Measurements from ENCODE around the gene GID4. TPM values are rescaled to one million over a fixed set of nuclear protein-coding genes. Genes with fewer than 3 reads are reported as not detected.

The GID4 gene
- total RNA-seq, 1 experiment from 2014 or later = 11.4 TPM

GRCh38 chr17:18111330-18111971 lies 72.2 kb downstream of the GID4 start:
- no peak overlapping the region; the same call in 1 of the 2 replicates for H3K14ac ChIP-seq (ENCODE audit: insufficient read depth, low read length)
- peaks cover 2 to 5% (median 4%) of the 10 kb centered on the region in 3 experiments; a peak in 5 of 7 replicates for H3K36me3 Mint-ChIP-seq (ENCODE audit: insufficient read depth in 1 of 3, low read depth in 3 of 3)
- H3K56ac ChIP-seq (ENCODE audit: insufficient read length, low read depth, low read length) = no peak overlapping the region
- H3K4me1 Mint-ChIP-seq = peaks cover 7 to 8% of the 10 kb centered on the region in 2 experiments
- H3K4me2 ChIP-seq (ENCODE audit: insufficient read depth, insufficient read length, low read length) = no peak overlapping the region
- H3K27me3 Mint-ChIP-seq (ENCODE audit: low read depth) = peaks cover 6% of the 10 kb centered on the region
- H3K9ac ChIP-seq (ENCODE audit: extremely low read depth, insufficient read length, low read length) = no peak overlapping the region
- no peaks in the 10 kb centered on the region for H3K79me1 ChIP-seq (ENCODE audit: insufficient read depth, low read depth, low read length, poor library complexity, severe bottlenecking)
- H2BK15ac ChIP-seq (ENCODE audit: low read depth, low read length) = no peak overlapping the region
- H3K27me3 ChIP-seq (ENCODE audit: insufficient read depth, low read length) = no peaks in the 10 kb centered on the region
- no peak overlapping the region for H2BK5ac ChIP-seq (ENCODE audit: insufficient read length, low read length)
- no peaks in the 10 kb centered on the region for H3K23me2 ChIP-seq (ENCODE audit: insufficient read length, low read depth, low read length, poor library complexity, severe bottlenecking)
- no peak overlapping the region for H3K4ac ChIP-seq (ENCODE audit: low read depth, low read length)
- no peak for TF ChIP-seq CTCF (conservative IDR thresholded peaks at IDR 0.05)
- H4K8ac ChIP-seq (replicated peaks; ENCODE audit: insufficient read length, low read depth, low read length) = no peak overlapping the region
- H3K4me1 ChIP-seq (ENCODE audit: insufficient read depth, low read length) = no peaks in the 10 kb centered on the region
- H3K27ac ChIP-seq (ENCODE audit: insufficient read length, low read depth, low read length) = no peak overlapping the region
- no peaks in the 10 kb centered on the region for H4K20me1 ChIP-seq (ENCODE audit: control insufficient read depth, insufficient read depth, insufficient read length)
- no peak overlapping the region for H2BK12ac ChIP-seq (ENCODE audit: insufficient read length, low read depth, low read length)
- no peak overlapping the region for H3K18ac ChIP-seq (ENCODE audit: insufficient read length, low read depth, low read length)
- no peaks in the 10 kb centered on the region for H3K79me2 ChIP-seq (ENCODE audit: insufficient read depth, low read length)
- no peak overlapping the region for H3T11ph ChIP-seq (ENCODE audit: low read length)
- DNase-seq = no peak
- H3K23ac ChIP-seq (ENCODE audit: insufficient read length, low read depth, low read length) = no peak overlapping the region
- H3K9me3 Mint-ChIP-seq = no peaks in the 10 kb centered on the region
- no peak overlapping the region for H4K91ac ChIP-seq (ENCODE audit: insufficient read length, low read depth, low read length)
- no peak overlapping the region for H4K5ac ChIP-seq (ENCODE audit: insufficient read length, low read depth, low read length)
- H3K4me3 Mint-ChIP-seq = no peak overlapping the region
- no peak overlapping the region for H3K27ac Mint-ChIP-seq
- H2BK120ac ChIP-seq (ENCODE audit: low read depth, low read length, poor library complexity, severe bottlenecking) = no peak overlapping the region
- H2BK20ac ChIP-seq (ENCODE audit: low read depth, low read length, poor library complexity, severe bottlenecking) = no peak overlapping the region
- no peak overlapping the region for H2AK5ac ChIP-seq (ENCODE audit: insufficient read length, low read length)
- H3K9me3 ChIP-seq (ENCODE audit: control insufficient read depth, low read depth, low read length) = no peaks in the 10 kb centered on the region
- no CpG with 5 or more reads among the region's 6 CpGs for WGBS (ENCODE audit: extremely low coverage, insufficient read length, low lambda C conversion rate)
- no peak overlapping the region for H2AFZ ChIP-seq (ENCODE audit: low read length)
